Measurements from ENCODE around the gene TMEM259. TPM values are rescaled to one million over a fixed set of nuclear protein-coding genes. Genes with fewer than 3 reads are reported as not detected.

The TMEM259 gene
- total and polyA plus RNA-seq, 2 of the 13 experiments (the other 11 are each of a cell fraction or from before 2014, with no cell fraction given): 64.7 to 164 TPM

DNA sequence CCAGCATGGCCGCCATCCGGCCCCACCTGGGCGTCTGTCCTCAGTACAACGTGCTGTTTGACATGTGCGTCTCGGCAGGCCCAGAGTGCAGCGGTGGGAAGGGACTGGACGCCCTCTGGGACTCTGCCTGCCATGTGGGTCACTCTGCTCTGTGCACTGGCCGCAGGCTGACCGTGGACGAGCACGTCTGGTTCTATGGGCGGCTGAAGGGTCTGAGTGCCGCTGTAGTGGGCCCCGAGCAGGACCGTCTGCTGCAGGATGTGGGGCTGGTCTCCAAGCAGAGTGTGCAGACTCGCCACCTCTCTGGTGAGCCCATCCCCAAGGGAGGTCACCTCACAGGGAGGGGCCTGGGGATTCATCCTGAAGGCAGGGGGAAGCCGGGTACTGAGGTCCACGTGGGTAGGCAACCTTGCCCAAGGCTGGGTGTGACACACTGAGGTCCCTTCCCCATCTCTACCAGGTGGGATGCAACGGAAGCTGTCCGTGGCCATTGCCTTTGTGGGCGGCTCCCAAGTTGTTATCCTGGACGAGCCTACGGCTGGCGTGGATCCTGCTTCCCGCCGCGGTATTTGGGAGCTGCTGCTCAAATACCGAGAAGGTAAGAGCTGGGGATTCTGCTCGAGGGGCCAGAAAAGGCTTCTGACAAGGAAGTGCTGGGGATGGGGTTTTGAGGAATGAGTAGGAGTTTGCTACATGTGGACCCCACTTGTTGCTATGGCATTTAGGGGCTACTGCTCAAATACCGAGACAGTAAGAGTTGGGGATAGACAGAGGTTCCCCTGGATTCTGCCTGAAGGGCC lies 30.3 kb upstream of the TMEM259 start (continued):
- TF ChIP-seq, protein P1, sequence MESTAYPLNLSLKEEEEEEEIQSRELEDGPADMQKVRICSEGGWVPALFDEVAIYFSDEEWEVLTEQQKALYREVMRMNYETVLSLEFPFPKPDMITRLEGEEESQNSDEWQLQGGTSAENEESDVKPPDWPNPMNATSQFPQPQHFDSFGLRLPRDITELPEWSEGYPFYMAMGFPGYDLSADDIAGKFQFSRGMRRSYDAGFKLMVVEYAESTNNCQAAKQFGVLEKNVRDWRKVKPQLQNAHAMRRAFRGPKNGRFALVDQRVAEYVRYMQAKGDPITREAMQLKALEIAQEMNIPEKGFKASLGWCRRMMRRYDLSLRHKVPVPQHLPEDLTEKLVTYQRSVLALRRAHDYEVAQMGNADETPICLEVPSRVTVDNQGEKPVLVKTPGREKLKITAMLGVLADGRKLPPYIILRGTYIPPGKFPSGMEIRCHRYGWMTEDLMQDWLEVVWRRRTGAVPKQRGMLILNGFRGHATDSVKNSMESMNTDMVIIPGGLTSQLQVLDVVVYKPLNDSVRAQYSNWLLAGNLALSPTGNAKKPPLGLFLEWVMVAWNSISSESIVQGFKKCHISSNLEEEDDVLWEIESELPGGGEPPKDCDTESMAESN (CRISPR knock-in tag; conservative IDR thresholded peaks at IDR 0.05): peak; percentile 71
- TF ChIP-seq ZFP36 (IDR thresholded peaks at IDR 0.05; ENCODE audit: borderline replicate concordance, low read depth, low read length, partially characterized antibody): no peak
- no peak for TF ChIP-seq PCBP1 (IDR thresholded peaks at IDR 0.05; ENCODE audit: borderline replicate concordance, low read depth, low read length)
- TF ChIP-seq ZNF3 (CRISPR knock-in tag; IDR thresholded peaks at IDR 0.05): 0 out of 2 replicates have a peak, but pooled peaks have one; percentile 28
- no peak for TF ChIP-seq SOX6 (IDR thresholded peaks at IDR 0.05)
- no peak; the same call in 1 of the 2 replicates for TF ChIP-seq SOX6 (CRISPR knock-in tag; IDR thresholded peaks at IDR 0.05)
- TF ChIP-seq, protein P2, sequence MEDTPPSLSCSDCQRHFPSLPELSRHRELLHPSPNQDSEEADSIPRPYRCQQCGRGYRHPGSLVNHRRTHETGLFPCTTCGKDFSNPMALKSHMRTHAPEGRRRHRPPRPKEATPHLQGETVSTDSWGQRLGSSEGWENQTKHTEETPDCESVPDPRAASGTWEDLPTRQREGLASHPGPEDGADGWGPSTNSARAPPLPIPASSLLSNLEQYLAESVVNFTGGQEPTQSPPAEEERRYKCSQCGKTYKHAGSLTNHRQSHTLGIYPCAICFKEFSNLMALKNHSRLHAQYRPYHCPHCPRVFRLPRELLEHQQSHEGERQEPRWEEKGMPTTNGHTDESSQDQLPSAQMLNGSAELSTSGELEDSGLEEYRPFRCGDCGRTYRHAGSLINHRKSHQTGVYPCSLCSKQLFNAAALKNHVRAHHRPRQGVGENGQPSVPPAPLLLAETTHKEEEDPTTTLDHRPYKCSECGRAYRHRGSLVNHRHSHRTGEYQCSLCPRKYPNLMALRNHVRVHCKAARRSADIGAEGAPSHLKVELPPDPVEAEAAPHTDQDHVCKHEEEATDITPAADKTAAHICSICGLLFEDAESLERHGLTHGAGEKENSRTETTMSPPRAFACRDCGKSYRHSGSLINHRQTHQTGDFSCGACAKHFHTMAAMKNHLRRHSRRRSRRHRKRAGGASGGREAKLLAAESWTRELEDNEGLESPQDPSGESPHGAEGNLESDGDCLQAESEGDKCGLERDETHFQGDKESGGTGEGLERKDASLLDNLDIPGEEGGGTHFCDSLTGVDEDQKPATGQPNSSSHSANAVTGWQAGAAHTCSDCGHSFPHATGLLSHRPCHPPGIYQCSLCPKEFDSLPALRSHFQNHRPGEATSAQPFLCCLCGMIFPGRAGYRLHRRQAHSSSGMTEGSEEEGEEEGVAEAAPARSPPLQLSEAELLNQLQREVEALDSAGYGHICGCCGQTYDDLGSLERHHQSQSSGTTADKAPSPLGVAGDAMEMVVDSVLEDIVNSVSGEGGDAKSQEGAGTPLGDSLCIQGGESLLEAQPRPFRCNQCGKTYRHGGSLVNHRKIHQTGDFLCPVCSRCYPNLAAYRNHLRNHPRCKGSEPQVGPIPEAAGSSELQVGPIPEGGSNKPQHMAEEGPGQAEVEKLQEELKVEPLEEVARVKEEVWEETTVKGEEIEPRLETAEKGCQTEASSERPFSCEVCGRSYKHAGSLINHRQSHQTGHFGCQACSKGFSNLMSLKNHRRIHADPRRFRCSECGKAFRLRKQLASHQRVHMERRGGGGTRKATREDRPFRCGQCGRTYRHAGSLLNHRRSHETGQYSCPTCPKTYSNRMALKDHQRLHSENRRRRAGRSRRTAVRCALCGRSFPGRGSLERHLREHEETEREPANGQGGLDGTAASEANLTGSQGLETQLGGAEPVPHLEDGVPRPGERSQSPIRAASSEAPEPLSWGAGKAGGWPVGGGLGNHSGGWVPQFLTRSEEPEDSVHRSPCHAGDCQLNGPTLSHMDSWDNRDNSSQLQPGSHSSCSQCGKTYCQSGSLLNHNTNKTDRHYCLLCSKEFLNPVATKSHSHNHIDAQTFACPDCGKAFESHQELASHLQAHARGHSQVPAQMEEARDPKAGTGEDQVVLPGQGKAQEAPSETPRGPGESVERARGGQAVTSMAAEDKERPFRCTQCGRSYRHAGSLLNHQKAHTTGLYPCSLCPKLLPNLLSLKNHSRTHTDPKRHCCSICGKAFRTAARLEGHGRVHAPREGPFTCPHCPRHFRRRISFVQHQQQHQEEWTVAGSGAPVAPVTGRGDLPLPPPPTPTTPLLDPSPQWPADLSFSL (CRISPR knock-in tag; IDR thresholded peaks at IDR 0.05): peak; percentile 60; the same call in 1 of the 2 replicates
- TF ChIP-seq MEF2D (CRISPR knock-in tag; IDR thresholded peaks at IDR 0.05): peak; percentile 95
- peak; percentile 56; the same call in 1 of the 2 replicates for TF ChIP-seq RARA (CRISPR knock-in tag; IDR thresholded peaks at IDR 0.05)
- no peak for TF ChIP-seq TOPORS (CRISPR knock-in tag; IDR thresholded peaks at IDR 0.05)
- no peak for TF ChIP-seq HMG20B (CRISPR knock-in tag; conservative IDR thresholded peaks at IDR 0.05)
- TF ChIP-seq SKI (IDR thresholded peaks at IDR 0.05; ENCODE audit: partially characterized antibody): no peak
- TF ChIP-seq, protein P3, sequence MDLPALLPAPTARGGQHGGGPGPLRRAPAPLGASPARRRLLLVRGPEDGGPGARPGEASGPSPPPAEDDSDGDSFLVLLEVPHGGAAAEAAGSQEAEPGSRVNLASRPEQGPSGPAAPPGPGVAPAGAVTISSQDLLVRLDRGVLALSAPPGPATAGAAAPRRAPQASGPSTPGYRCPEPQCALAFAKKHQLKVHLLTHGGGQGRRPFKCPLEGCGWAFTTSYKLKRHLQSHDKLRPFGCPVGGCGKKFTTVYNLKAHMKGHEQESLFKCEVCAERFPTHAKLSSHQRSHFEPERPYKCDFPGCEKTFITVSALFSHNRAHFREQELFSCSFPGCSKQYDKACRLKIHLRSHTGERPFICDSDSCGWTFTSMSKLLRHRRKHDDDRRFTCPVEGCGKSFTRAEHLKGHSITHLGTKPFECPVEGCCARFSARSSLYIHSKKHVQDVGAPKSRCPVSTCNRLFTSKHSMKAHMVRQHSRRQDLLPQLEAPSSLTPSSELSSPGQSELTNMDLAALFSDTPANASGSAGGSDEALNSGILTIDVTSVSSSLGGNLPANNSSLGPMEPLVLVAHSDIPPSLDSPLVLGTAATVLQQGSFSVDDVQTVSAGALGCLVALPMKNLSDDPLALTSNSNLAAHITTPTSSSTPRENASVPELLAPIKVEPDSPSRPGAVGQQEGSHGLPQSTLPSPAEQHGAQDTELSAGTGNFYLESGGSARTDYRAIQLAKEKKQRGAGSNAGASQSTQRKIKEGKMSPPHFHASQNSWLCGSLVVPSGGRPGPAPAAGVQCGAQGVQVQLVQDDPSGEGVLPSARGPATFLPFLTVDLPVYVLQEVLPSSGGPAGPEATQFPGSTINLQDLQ (CRISPR knock-in tag; IDR thresholded peaks at IDR 0.05): no peak
- no peak for TF ChIP-seq ZNF207 (IDR thresholded peaks at IDR 0.05; ENCODE audit: borderline replicate concordance)

Measured in HepG2 (cell line).